Muscle layer of colon (tissue), 2 donors: ENCODE measurements around the gene LIPG.
"Not testable (repeated sequence)": the region's sequence is repeated elsewhere in the genome, so short reads cannot be mapped to it uniquely, and the experiment has no call there.

ENCODE experiments used
- H3K27ac ChIP-seq: one replicate; pipeline ENCODE4 v1.7.0; 2013; ENCODE audit warnings: low read depth, mild to moderate bottlenecking, low read length, moderate library complexity
- H3K27me3 ChIP-seq, 2 donors: one replicate each; pipeline ENCODE4 v1.7.0; 2013; ENCODE audit warnings: low read length in 2 of 2, mild to moderate bottlenecking in 2 of 2; ENCODE audit not compliant: insufficient read depth in 2 of 2, control insufficient read depth in 1 of 2
- H3K36me3 ChIP-seq: one replicate; pipeline ENCODE4 v1.7.0; 2013; ENCODE audit warnings: mild to moderate bottlenecking, low read length; ENCODE audit not compliant: insufficient read depth
- H3K4me1 ChIP-seq: one replicate; pipeline ENCODE4 v1.7.0; 2013; ENCODE audit warnings: mild to moderate bottlenecking, low read length; ENCODE audit not compliant: insufficient read depth
- H3K4me3 ChIP-seq, 2 donors: one replicate each; pipeline ENCODE4 v1.7.0; 2013; ENCODE audit warnings: low read length in 2 of 2, low read depth in 1 of 2, mild to moderate bottlenecking in 1 of 2, moderate library complexity in 1 of 2
- H3K9ac ChIP-seq: one replicate; pipeline ENCODE4 v1.7.0; 2013; ENCODE audit warnings: low read length
- H3K9me3 ChIP-seq: one replicate; pipeline ENCODE4 v1.7.0; 2013; ENCODE audit warnings: mild to moderate bottlenecking, low read length
- donor health status: abdominal sarcoma.
- donor health status: Adenocarcinoma of cecum.

The LIPG gene

GRCh38 chr18:49581371-49581770 is 19.5 kb downstream of the LIPG start:
- H3K9me3 ChIP-seq, result no peaks in the 10 kb centered on the region
- H3K4me3 ChIP-seq, result no peak overlapping the region
- H3K4me1 ChIP-seq, result peaks cover 4% of the 10 kb centered on the region
- H3K36me3 ChIP-seq, result no peaks in the 10 kb centered on the region
- H3K27me3 ChIP-seq, result no peaks in the 10 kb centered on the region
- H3K27ac ChIP-seq, result no peak overlapping the region
- no peak overlapping the region for H3K9ac ChIP-seq

GRCh38 chr18:49582579-49582978 is 20.7 kb downstream of the LIPG start:
- H3K27me3 ChIP-seq, result no peaks in the 10 kb centered on the region
- peaks cover 4% of the 10 kb centered on the region for H3K4me1 ChIP-seq
- no peak overlapping the region for H3K4me3 ChIP-seq
- no peaks in the 10 kb centered on the region for H3K36me3 ChIP-seq
- no peaks in the 10 kb centered on the region for H3K9me3 ChIP-seq
- H3K27ac ChIP-seq, result no peak overlapping the region
- H3K9ac ChIP-seq, result no peak overlapping the region

- Histone ChIP-seq H3K4me1 (peaks cover 4% of the 10 kb centered on the region), H3K9me3 (no peaks in the 10 kb centered on the region), H3K36me3 (no peaks in the 10 kb centered on the region), H3K9ac (no peak overlapping the region), H3K27ac (no peak overlapping the region), H3K4me3 (no peak overlapping the region), H3K27me3 (no peaks in the 10 kb centered on the region)
Observed at GRCh38 chr18:49584394-49584793, 22.5 kb downstream of the LIPG start.

- H3K9ac ChIP-seq, H3K27me3 ChIP-seq, H3K27ac ChIP-seq, H3K4me3 ChIP-seq, H3K4me1 ChIP-seq, H3K36me3 ChIP-seq, H3K9me3 ChIP-seq: not testable (repeated sequence)
Observed at GRCh38 chr18:49584951-49585350, 23.1 kb downstream of the LIPG start.

- H3K9ac ChIP-seq, result no peak overlapping the region
- no peaks in the 10 kb centered on the region for H3K27me3 ChIP-seq
- no peaks in the 10 kb centered on the region for H3K36me3 ChIP-seq
- H3K9me3 ChIP-seq, result no peaks in the 10 kb centered on the region
- no peak overlapping the region for H3K4me3 ChIP-seq
- H3K4me1 ChIP-seq, result peaks cover 4% of the 10 kb centered on the region
- no peak overlapping the region for H3K27ac ChIP-seq
Observed at GRCh38 chr18:49585781-49586663, 24.2 kb downstream of the LIPG start.

GRCh38 chr18:49588171-49588570 is 26.3 kb downstream of the LIPG start:
- H3K4me1 ChIP-seq, result peaks cover 4% of the 10 kb centered on the region
- H3K9me3 ChIP-seq, result no peaks in the 10 kb centered on the region

GRCh38 chr18:49588971-49589370 is 27.1 kb downstream of the LIPG start:
- Histone ChIP-seq H3K27me3 (no peaks in the 10 kb centered on the region), H3K9me3 (no peaks in the 10 kb centered on the region), H3K9ac (no peak overlapping the region)

More at GRCh38 chr18:49588171-49588570, 26.3 kb downstream of the LIPG start:
- no peak overlapping the region for H3K9ac ChIP-seq
- H3K36me3 ChIP-seq, result no peaks in the 10 kb centered on the region
- no peak overlapping the region for H3K4me3 ChIP-seq
- no peak overlapping the region for H3K27ac ChIP-seq
- H3K27me3 ChIP-seq, result no peaks in the 10 kb centered on the region

GRCh38 chr18:49590608-49591007 is 28.8 kb downstream of the LIPG start:
- Histone ChIP-seq H3K27me3 (no peaks in the 10 kb centered on the region), H3K9me3 (no peaks in the 10 kb centered on the region), H3K4me1 (no peaks in the 10 kb centered on the region), H3K27ac (no peak overlapping the region), H3K4me3 (no peak overlapping the region), H3K9ac (no peak overlapping the region), H3K36me3 (no peaks in the 10 kb centered on the region)

More at GRCh38 chr18:49588971-49589370, 27.1 kb downstream of the LIPG start:
- Histone ChIP-seq H3K4me1 (peaks cover 4% of the 10 kb centered on the region), H3K4me3 (no peak overlapping the region), H3K36me3 (no peaks in the 10 kb centered on the region), H3K27ac (no peak overlapping the region)

- H3K27me3 ChIP-seq, result no peaks in the 10 kb centered on the region
- H3K27ac ChIP-seq, result no peak overlapping the region
Observed at GRCh38 chr18:49591271-49591670, 29.4 kb downstream of the LIPG start.

GRCh38 chr18:49591775-49592174 is 29.9 kb downstream of the LIPG start:
- no peaks in the 10 kb centered on the region for H3K27me3 ChIP-seq
- H3K9me3 ChIP-seq, result no peaks in the 10 kb centered on the region
- no peak overlapping the region for H3K27ac ChIP-seq

More at GRCh38 chr18:49591271-49591670, 29.4 kb downstream of the LIPG start:
- Histone ChIP-seq H3K4me1 (no peaks in the 10 kb centered on the region), H3K9ac (no peak overlapping the region), H3K9me3 (no peaks in the 10 kb centered on the region), H3K4me3 (no peak overlapping the region), H3K36me3 (no peaks in the 10 kb centered on the region)

GRCh38 chr18:49596687-49597086 is 34.8 kb downstream of the LIPG start:
- Histone ChIP-seq H3K36me3 (no peaks in the 10 kb centered on the region), H3K9me3 (no peaks in the 10 kb centered on the region), H3K9ac (no peak overlapping the region), H3K4me3 (no peak overlapping the region), H3K27me3 (no peaks in the 10 kb centered on the region), H3K27ac (no peak overlapping the region), H3K4me1 (no peaks in the 10 kb centered on the region)

More at GRCh38 chr18:49591775-49592174, 29.9 kb downstream of the LIPG start:
- Histone ChIP-seq H3K36me3 (no peaks in the 10 kb centered on the region), H3K4me1 (no peaks in the 10 kb centered on the region), H3K9ac (no peak overlapping the region), H3K4me3 (no peak overlapping the region)
